Liver (tissue), 3 donors: ENCODE results near the gene RAB30.

ENCODE experiments used
- ATF3 ChIP-seq: IDR thresholded peaks from 2 replicates; pipeline ENCODE4 v1.6.1; 2016; ENCODE audit warnings: antibody characterized with exemption
- CTCF ChIP-seq: fragments of 150-350 bp; IDR thresholded peaks from 2 replicates; pipeline ENCODE4 v1.5.1; 2017; ENCODE audit warnings: improper control_type of control experiment, low read depth, low read length; ENCODE audit not compliant: missing input control
- FOXA1 ChIP-seq: IDR thresholded peaks from 2 replicates; pipeline ENCODE4 v1.6.1; 2016; ENCODE audit warnings: antibody characterized with exemption
- GABPA ChIP-seq, 2 donors: IDR thresholded peaks in 1 of 2; conservative IDR thresholded peaks in 1 of 2; 2 replicates each; pipeline ENCODE4 v1.6.1; 2016; ENCODE audit warnings: antibody characterized with exemption in 2 of 2, mild to moderate bottlenecking in 1 of 2, moderate library complexity in 1 of 2
- HNF4G ChIP-seq: IDR thresholded peaks from 2 replicates; pipeline ENCODE4 v1.6.1; 2016; ENCODE audit warnings: antibody characterized with exemption
- JUND ChIP-seq, 2 donors: IDR thresholded peaks; 2 replicates each; pipeline ENCODE4 v1.6.1; 2016; ENCODE audit warnings: antibody characterized with exemption in 2 of 2
- MAX ChIP-seq: IDR thresholded peaks from 2 replicates; pipeline ENCODE4 v1.6.1; 2016; ENCODE audit warnings: antibody characterized with exemption
- RAD21 ChIP-seq, 2 donors: IDR thresholded peaks; 2 replicates each; pipeline ENCODE4 v1.6.1; 2016; ENCODE audit warnings: antibody characterized with exemption in 2 of 2, mild to moderate bottlenecking in 2 of 2
- REST ChIP-seq: IDR thresholded peaks from 2 replicates; pipeline ENCODE4 v1.6.1; 2016; ENCODE audit warnings: antibody characterized with exemption, mild to moderate bottlenecking
- RXRA ChIP-seq, 2 donors: IDR thresholded peaks; 2 replicates each; pipeline ENCODE4 v1.6.1; 2017 to 2018; ENCODE audit warnings: antibody characterized with exemption in 2 of 2, mild to moderate bottlenecking in 1 of 2
- SP1 ChIP-seq: IDR thresholded peaks from 2 replicates; pipeline ENCODE4 v1.6.1; 2018; ENCODE audit warnings: antibody characterized with exemption, mild to moderate bottlenecking
- TAF1 ChIP-seq: conservative IDR thresholded peaks from 2 replicates; pipeline ENCODE4 v1.6.1; 2016; ENCODE audit warnings: antibody characterized with exemption, mild to moderate bottlenecking
- YY1 ChIP-seq: IDR thresholded peaks from 2 replicates; pipeline ENCODE4 v1.6.1; 2016; ENCODE audit warnings: antibody characterized with exemption, mild to moderate bottlenecking
- ZBTB33 ChIP-seq: IDR thresholded peaks from 2 replicates; pipeline ENCODE4 v1.6.1; 2016; ENCODE audit warnings: antibody characterized with exemption
- donor health status: healthy.
- donor health status: healthy.

GRCh38 chr11:82924522-82925224, 147.0 kb downstream of the RAB30 start:
- TF ChIP-seq CTCF (no peak), ZBTB33 (no peak), SP1 (no peak), REST (no peak), HNF4G (no peak), MAX (no peak), GABPA (IDR thresholded peaks at IDR 0.05 in 1 of 2, conservative IDR thresholded peaks at IDR 0.05 in 1 of 2) (no peak), RAD21 (IDR thresholded peaks at IDR 0.05) (no peak), TAF1 (no peak), FOXA1 (no peak), YY1 (no peak), ATF3 (no peak), JUND (IDR thresholded peaks at IDR 0.05) (no peak), RXRA (IDR thresholded peaks at IDR 0.05) (no peak)
